ENCODE results near the gene GALNT14. TPM values are rescaled to one million over a fixed set of nuclear protein-coding genes. Genes with fewer than 3 reads are reported as not detected.

The GALNT14 gene
- total and polyA plus RNA-seq, 2 donors (not counting 1 experiment from before 2014, with no cell fraction given) = 3.1 to 6.2 TPM

GRCh38 chr2:30883184-30883583 lies 255.1 kb downstream of the GALNT14 start:
- no peak for TF ChIP-seq EZH2 (IDR thresholded peaks at IDR 0.05; ENCODE audit: borderline replicate concordance, insufficient read depth, low read depth, low read length, poor library complexity, severe bottlenecking)
- TF ChIP-seq CTCF (IDR thresholded peaks at IDR 0.05) = no peak
- H3K27ac Mint-ChIP-seq = no peak overlapping the region
- H3K4me3 Mint-ChIP-seq = no peak overlapping the region
- no peaks in the 10 kb centered on the region for H3K4me1 ChIP-seq (ENCODE audit: control insufficient read depth in 2 of 2, insufficient read depth in 2 of 2, low read length in 2 of 2)
- ATAC-seq (ENCODE audit: low read depth) = no peak
- no peaks in the 10 kb centered on the region for H4K20me1 ChIP-seq (ENCODE audit: control insufficient read depth, insufficient read depth, low read length, poor library complexity, severe bottlenecking)
- H3K9me3 Mint-ChIP-seq (ENCODE audit: insufficient read depth) = no peaks in the 10 kb centered on the region
- intact Hi-C loops (cut with micrococcal nuclease) = no loop called here
- H3K79me2 ChIP-seq (ENCODE audit: control insufficient read depth, insufficient read depth, low read length) = no peaks in the 10 kb centered on the region
- no peaks in the 10 kb centered on the region for H3K36me3 ChIP-seq (replicated peaks in 1 of 2; ENCODE audit: control extremely low read depth in 1 of 2, control insufficient read depth in 1 of 2, extremely low read depth in 1 of 2, insufficient read depth in 2 of 2, low read length in 1 of 2)
- H3K9me3 ChIP-seq (ENCODE audit: control extremely low read depth in 1 of 3, control insufficient read depth in 2 of 3, insufficient read depth in 1 of 3, low read length in 2 of 3) = no peaks in the 10 kb centered on the region
- no peak overlapping the region for H3K4me2 ChIP-seq (replicated peaks; ENCODE audit: low read depth, low read length, poor library complexity, severe bottlenecking)
- H3K4me3 ChIP-seq (ENCODE audit: control extremely low read depth in 1 of 5, extremely low read depth in 1 of 5, insufficient read depth in 1 of 5, low read depth in 2 of 5, low read length in 4 of 5) = no peak overlapping the region
- H2AFZ ChIP-seq (ENCODE audit: insufficient read depth, low read depth, low read length, poor library complexity, severe bottlenecking) = no peak overlapping the region
- no peak overlapping the region for H3K27ac ChIP-seq (ENCODE audit: low read length in 2 of 2)
- ChIA-PET CTCF (no interaction called here), POLR2A (no interaction called here)
- H3K4me1 Mint-ChIP-seq = no peaks in the 10 kb centered on the region
- peaks cover 3% of the 10 kb centered on the region for H3K27me3 Mint-ChIP-seq
- no peak overlapping the region for H3K9ac ChIP-seq (ENCODE audit: low read length)
- WGBS (ENCODE audit: insufficient coverage) = 100% methylated on average over 2 of the region's 4 CpGs
- no peak for DNase-seq
- H3K27me3 ChIP-seq (replicated peaks in 1 of 4; ENCODE audit: control extremely low read depth in 1 of 4, control insufficient read depth in 3 of 4, insufficient read depth in 4 of 4, low read length in 3 of 4) = no peaks in the 10 kb centered on the region

- H3K27me3 Mint-ChIP-seq = peaks cover 3% of the 10 kb centered on the region
- Histone ChIP-seq H3K27ac (ENCODE audit: low read length in 2 of 2) (no peak overlapping the region), H3K27me3 (replicated peaks in 1 of 4; ENCODE audit: control extremely low read depth in 1 of 4, control insufficient read depth in 3 of 4, insufficient read depth in 4 of 4, low read length in 3 of 4) (no peaks in the 10 kb centered on the region), H2AFZ (ENCODE audit: insufficient read depth, low read depth, low read length, poor library complexity, severe bottlenecking) (no peak overlapping the region), H3K4me3 (ENCODE audit: control extremely low read depth in 1 of 5, extremely low read depth in 1 of 5, insufficient read depth in 1 of 5, low read depth in 2 of 5, low read length in 4 of 5) (no peak overlapping the region), H3K79me2 (ENCODE audit: control insufficient read depth, insufficient read depth, low read length) (no peaks in the 10 kb centered on the region), H3K4me1 (ENCODE audit: control insufficient read depth in 2 of 2, insufficient read depth in 2 of 2, low read length in 2 of 2) (no peaks in the 10 kb centered on the region), H3K9me3 (ENCODE audit: control extremely low read depth in 1 of 3, control insufficient read depth in 2 of 3, insufficient read depth in 1 of 3, low read length in 2 of 3) (no peaks in the 10 kb centered on the region), H3K9ac (ENCODE audit: low read length) (no peak overlapping the region), H4K20me1 (ENCODE audit: control insufficient read depth, insufficient read depth, low read length, poor library complexity, severe bottlenecking) (no peaks in the 10 kb centered on the region), H3K36me3 (replicated peaks in 1 of 2; ENCODE audit: control extremely low read depth in 1 of 2, control insufficient read depth in 1 of 2, extremely low read depth in 1 of 2, insufficient read depth in 2 of 2, low read length in 1 of 2) (no peaks in the 10 kb centered on the region), H3K4me2 (replicated peaks; ENCODE audit: low read depth, low read length, poor library complexity, severe bottlenecking) (no peak overlapping the region)
- intact Hi-C loops (cut with micrococcal nuclease) = no loop called here
- DNase-seq (no peak), ATAC-seq (ENCODE audit: low read depth) (no peak)
- POLR2A ChIA-PET = no interaction called here
- TF ChIP-seq EZH2 (IDR thresholded peaks at IDR 0.05; ENCODE audit: borderline replicate concordance, insufficient read depth, low read depth, low read length, poor library complexity, severe bottlenecking) (no peak), CTCF (IDR thresholded peaks at IDR 0.05) (no peak)
- CTCF ChIA-PET = no interaction called here
- no peak overlapping the region for H3K27ac Mint-ChIP-seq
- H3K9me3 Mint-ChIP-seq (ENCODE audit: insufficient read depth) = no peaks in the 10 kb centered on the region
- 87% methylated on average over 2 of the region's 3 CpGs for WGBS (ENCODE audit: insufficient coverage)
- no peaks in the 10 kb centered on the region for H3K4me1 Mint-ChIP-seq
- no peak overlapping the region for H3K4me3 Mint-ChIP-seq
Measured at GRCh38 chr2:30880516-30880915, 257.7 kb downstream of the GALNT14 start.

Measured in B cell (primary cell).